SK-N-SH (cell line): Measurements from ENCODE around the gene RDX. TPM values are rescaled to one million over a fixed set of nuclear protein-coding genes. Genes with fewer than 3 reads are reported as not detected.
"Not testable (repeated sequence)": the region's sequence is repeated elsewhere in the genome, so short reads cannot be mapped to it uniquely, and the experiment has no call there.

Experiments
- CTCF ChIA-PET: fragments of 300-600, 350-600 bp; formaldehyde crosslinking; extraction: SDS; loops from one replicate; lab custom pipeline; 2021; lab: Yijun Ruan, JAX
- POLR2A ChIA-PET: fragments of 350-600 bp; sonication (Branson Sonifier 250); formaldehyde crosslinking; extraction: SDS; loops from one replicate; lab custom pipeline; 2020; ENCODE audit warnings: antibody characterized with exemption, inconsistent platforms; lab: Yijun Ruan, JAX
- DNase-seq: peaks from one replicate; pipeline ENCODE4 v3.0.0; 2012
- H2AFZ ChIP-seq: fragments of 200-600 bp; sonication (generic); 2 replicates; pipeline ENCODE4 v1.8.1; 2016; ENCODE audit warnings: antibody characterized with exemption, mild to moderate bottlenecking, low read depth
- H3F3A ChIP-seq: fragments of 200-600 bp; sonication (generic); replicated peaks from 2 replicates; pipeline ENCODE3; 2016; ENCODE audit warnings: antibody characterized with exemption, mild to moderate bottlenecking; ENCODE audit not compliant: insufficient read depth
- H3K27ac ChIP-seq, 2 experiments: fragments of 200-500 bp in 1 of 2; fragments of 200-600 bp in 1 of 2; sonication (Bioruptor generic) in 1 of 2; sonication (generic), shearing (Covaris generic) in 1 of 2; 2 replicates each; pipeline versions ENCODE4 v1.5.1 to v1.6.1; 2014 to 2016; ENCODE audit warnings: low read depth in 2 of 2, inconsistent platforms in 1 of 2, low read length in 1 of 2, mild to moderate bottlenecking in 1 of 2, mixed read lengths in 1 of 2
- H3K27me3 ChIP-seq: fragments of 200-600 bp; sonication (generic), shearing (Covaris generic); 2 replicates; pipeline ENCODE4 v1.6.1; 2016; ENCODE audit warnings: mixed run types; ENCODE audit not compliant: insufficient read depth
- H3K36me3 ChIP-seq, 2 experiments: fragments of 200-500 bp in 1 of 2; fragments of 200-600 bp in 1 of 2; sonication (Bioruptor generic) in 1 of 2; sonication (generic) in 1 of 2; replicated peaks in 1 of 2; 2 replicates each; pipeline versions ENCODE3 to v1.5.1; 2014 to 2016; ENCODE audit warnings: low read length in 1 of 2, mild to moderate bottlenecking in 1 of 2; ENCODE audit not compliant: insufficient read depth in 2 of 2, control insufficient read depth in 1 of 2
- H3K4me1 ChIP-seq, 2 experiments: fragments of 200-500 bp in 1 of 2; fragments of 200-600 bp in 1 of 2; sonication (Bioruptor generic) in 1 of 2; sonication (generic), shearing (Covaris generic) in 1 of 2; 2 replicates each; pipeline versions ENCODE4 v1.5.1 to v1.6.1; 2014 to 2016; ENCODE audit warnings: low read depth in 1 of 2, low read length in 1 of 2, mixed run types in 1 of 2; ENCODE audit not compliant: insufficient read depth in 2 of 2, control insufficient read depth in 1 of 2
- H3K4me2 ChIP-seq: fragments of 200-600 bp; sonication (generic), shearing (Covaris generic); 2 replicates; pipeline ENCODE4 v1.6.1; 2017; ENCODE audit warnings: mixed run types
- H3K4me3 ChIP-seq, 2 experiments: fragments of 200-500 bp in 1 of 2; fragments of 200-600 bp in 1 of 2; sonication (Bioruptor generic) in 1 of 2; sonication (generic), shearing (Covaris generic) in 1 of 2; 2 replicates each; pipeline versions ENCODE4 v1.5.1 to v1.8.1; 2014 to 2016; ENCODE audit warnings: low read depth in 2 of 2, inconsistent platforms in 1 of 2, low read length in 1 of 2, mild to moderate bottlenecking in 1 of 2, mixed read lengths in 1 of 2, moderate library complexity in 1 of 2
- H3K79me2 ChIP-seq: fragments of 200-600 bp; sonication (generic); 2 replicates; pipeline ENCODE4 v1.8.1; 2017; ENCODE audit warnings: mild to moderate bottlenecking; ENCODE audit not compliant: insufficient read depth
- H3K9ac ChIP-seq: fragments of 200-600 bp; sonication (generic); 2 replicates; pipeline ENCODE4 v1.6.1; 2017; ENCODE audit warnings: mixed run types
- H3K9me2 ChIP-seq: fragments of 200-600 bp; sonication (generic); 2 replicates; pipeline ENCODE4 v1.6.1; 2017; ENCODE audit warnings: mixed run types
- H3K9me3 ChIP-seq: fragments of 200-600 bp; sonication (generic); 2 replicates; pipeline ENCODE4 v1.6.1; 2017; ENCODE audit warnings: mixed run types, mild to moderate bottlenecking, moderate library complexity
- H4K20me1 ChIP-seq: fragments of 200-600 bp; sonication (generic); 2 replicates; pipeline ENCODE4 v1.6.1; 2017; ENCODE audit warnings: mild to moderate bottlenecking, mixed run types; ENCODE audit not compliant: insufficient read depth
- EZH2phosphoT487 ChIP-seq: fragments of 200-600 bp; sonication (generic); IDR thresholded peaks from 2 replicates; pipeline ENCODE4 v1.6.1; 2017; ENCODE audit warnings: low read depth, mixed run types, mild to moderate bottlenecking, antibody characterized with exemption, moderate library complexity, borderline replicate concordance
- GABPA ChIP-seq: IDR thresholded peaks from 2 replicates; pipeline ENCODE4 v1.4.0; 2012; ENCODE audit warnings: low read depth, mild to moderate bottlenecking
- GATA2 ChIP-seq: sonication (generic); formaldehyde crosslinking; IDR thresholded peaks from 2 replicates; pipeline ENCODE4 v1.5.0; 2020; ENCODE audit warnings: mild to moderate bottlenecking, missing genetic modification reagents
- JUND ChIP-seq: IDR thresholded peaks from 2 replicates; pipeline ENCODE4 v1.4.0; 2012
- MXI1 ChIP-seq: IDR thresholded peaks from 2 replicates; pipeline ENCODE4 v1.6.1; 2012; ENCODE audit warnings: mild to moderate bottlenecking, low read depth, low read length, improper control_type of control experiment
- NFIC ChIP-seq: IDR thresholded peaks from 2 replicates; pipeline ENCODE4 v1.4.0; 2012; ENCODE audit warnings: borderline replicate concordance
- NRF1 ChIP-seq: IDR thresholded peaks from 2 replicates; pipeline ENCODE4 v1.6.1; 2012; ENCODE audit warnings: low read depth, mild to moderate bottlenecking, low read length
- REST ChIP-seq: IDR thresholded peaks from 2 replicates; pipeline ENCODE4 v1.6.1; 2012; ENCODE audit warnings: mild to moderate bottlenecking, low read depth, low read length, moderate library complexity
- RXRA ChIP-seq: IDR thresholded peaks from 2 replicates; pipeline ENCODE4 v1.4.0; 2012; ENCODE audit warnings: low read depth, mild to moderate bottlenecking, borderline replicate concordance
- SMC3 ChIP-seq: IDR thresholded peaks from 2 replicates; pipeline ENCODE4 v1.6.1; 2012; ENCODE audit warnings: low read depth, low read length, improper control_type of control experiment
- TCF12 ChIP-seq: IDR thresholded peaks from 2 replicates; pipeline ENCODE4 v1.4.0; 2012
- TEAD4 ChIP-seq: IDR thresholded peaks from 2 replicates; pipeline ENCODE4 v1.4.0; 2012; ENCODE audit warnings: mild to moderate bottlenecking, borderline replicate concordance; ENCODE audit not compliant: insufficient read depth
- YY1 ChIP-seq: IDR thresholded peaks from 2 replicates; pipeline ENCODE4 v1.4.0; 2012; ENCODE audit warnings: low read depth, mild to moderate bottlenecking
- WGBS: methylation state at CpG from one replicate; pipeline ENCODE4 v1.1.6; 2017; ENCODE audit warnings: low lambda C conversion rate; 5-methylcytosine and 5-hydroxymethylcytosine counted together
- polyA plus RNA-seq, 3 experiments: library from polyadenylated mRNA; depleted of rRNA; stranded (reverse); fragments of >200 nt; gene quantifications; 2 replicates each; pipeline ENCODE4 v1.2.3, GENCODE V29; 2012
- TF ChIP-seq, protein P1 (sequence below): fragments of 200-600 bp; sonication (generic); IDR thresholded peaks from 2 replicates; pipeline ENCODE4 v1.6.1; 2017; ENCODE audit warnings: antibody characterized with exemption, mild to moderate bottlenecking, moderate library complexity
- TF ChIP-seq, protein P2 (sequence below): fragments of 150-350 bp; IDR thresholded peaks from 2 replicates; pipeline ENCODE4 v1.6.1; 2016; ENCODE audit warnings: mild to moderate bottlenecking, low read depth, low read length

RDX gene
- polyA plus RNA-seq, 1 of the 3 experiments (the other 2 are of a cell fraction): 29.4 TPM

- Histone ChIP-seq H3K36me3 (peaks cover 0 to 14% of the 10 kb centered on the region in 2 experiments), H3K9me3 (no peaks in the 10 kb centered on the region), H3K4me1 (no peaks in the 10 kb centered on the region), H3K4me2 (no peak overlapping the region), H3K4me3 (no peak overlapping the region), H3K9ac (no peak overlapping the region), H3K27me3 (no peaks in the 10 kb centered on the region), H3K27ac (no peak overlapping the region), H2AFZ (no peak overlapping the region), H3F3A (no peaks in the 10 kb centered on the region), H3K79me2 (no peaks in the 10 kb centered on the region), H3K9me2 (no peaks in the 10 kb centered on the region), H4K20me1 (no peaks in the 10 kb centered on the region)
- CTCF ChIA-PET: interaction anchor here (1.9 kb wide), 1 partner anchor 160 kb away, joined by 6 read pairs; no protein-coding TSS in a partner anchor
- 95% methylated on average over 12 of the region's 12 CpGs for WGBS
- no peak for DNase-seq
- TF ChIP-seq NFIC (no peak), TCF12 (no peak), JUND (no peak), RXRA (no peak), MXI1 (no peak), YY1 (no peak), EZH2phosphoT487 (no peak), SMC3 (no peak), NRF1 (no peak), GATA2 (CRISPR knock-in tag) (no peak), REST (no peak), TEAD4 (no peak), GABPA (no peak)
- TF ChIP-seq, protein P1, sequence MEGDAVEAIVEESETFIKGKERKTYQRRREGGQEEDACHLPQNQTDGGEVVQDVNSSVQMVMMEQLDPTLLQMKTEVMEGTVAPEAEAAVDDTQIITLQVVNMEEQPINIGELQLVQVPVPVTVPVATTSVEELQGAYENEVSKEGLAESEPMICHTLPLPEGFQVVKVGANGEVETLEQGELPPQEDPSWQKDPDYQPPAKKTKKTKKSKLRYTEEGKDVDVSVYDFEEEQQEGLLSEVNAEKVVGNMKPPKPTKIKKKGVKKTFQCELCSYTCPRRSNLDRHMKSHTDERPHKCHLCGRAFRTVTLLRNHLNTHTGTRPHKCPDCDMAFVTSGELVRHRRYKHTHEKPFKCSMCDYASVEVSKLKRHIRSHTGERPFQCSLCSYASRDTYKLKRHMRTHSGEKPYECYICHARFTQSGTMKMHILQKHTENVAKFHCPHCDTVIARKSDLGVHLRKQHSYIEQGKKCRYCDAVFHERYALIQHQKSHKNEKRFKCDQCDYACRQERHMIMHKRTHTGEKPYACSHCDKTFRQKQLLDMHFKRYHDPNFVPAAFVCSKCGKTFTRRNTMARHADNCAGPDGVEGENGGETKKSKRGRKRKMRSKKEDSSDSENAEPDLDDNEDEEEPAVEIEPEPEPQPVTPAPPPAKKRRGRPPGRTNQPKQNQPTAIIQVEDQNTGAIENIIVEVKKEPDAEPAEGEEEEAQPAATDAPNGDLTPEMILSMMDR: no peak
- TF ChIP-seq, protein P2, sequence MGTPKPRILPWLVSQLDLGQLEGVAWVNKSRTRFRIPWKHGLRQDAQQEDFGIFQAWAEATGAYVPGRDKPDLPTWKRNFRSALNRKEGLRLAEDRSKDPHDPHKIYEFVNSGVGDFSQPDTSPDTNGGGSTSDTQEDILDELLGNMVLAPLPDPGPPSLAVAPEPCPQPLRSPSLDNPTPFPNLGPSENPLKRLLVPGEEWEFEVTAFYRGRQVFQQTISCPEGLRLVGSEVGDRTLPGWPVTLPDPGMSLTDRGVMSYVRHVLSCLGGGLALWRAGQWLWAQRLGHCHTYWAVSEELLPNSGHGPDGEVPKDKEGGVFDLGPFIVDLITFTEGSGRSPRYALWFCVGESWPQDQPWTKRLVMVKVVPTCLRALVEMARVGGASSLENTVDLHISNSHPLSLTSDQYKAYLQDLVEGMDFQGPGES: no peak
- POLR2A ChIA-PET: no interaction called here
Observed at GRCh38 chr11:110217223-110217877, 79.1 kb downstream of the RDX start.

- CTCF ChIA-PET: interaction anchor here (1.0 kb wide), 1 partner anchor 220 kb away, joined by 3 read pairs; the partner anchor contains the start of gene FDX1
- POLR2A ChIA-PET: not testable (repeated sequence)
- WGBS: no CpG with 5 or more reads among the region's 14 CpGs
Observed at GRCh38 chr11:110209313-110209694, 87.1 kb downstream of the RDX start.

DNA sequence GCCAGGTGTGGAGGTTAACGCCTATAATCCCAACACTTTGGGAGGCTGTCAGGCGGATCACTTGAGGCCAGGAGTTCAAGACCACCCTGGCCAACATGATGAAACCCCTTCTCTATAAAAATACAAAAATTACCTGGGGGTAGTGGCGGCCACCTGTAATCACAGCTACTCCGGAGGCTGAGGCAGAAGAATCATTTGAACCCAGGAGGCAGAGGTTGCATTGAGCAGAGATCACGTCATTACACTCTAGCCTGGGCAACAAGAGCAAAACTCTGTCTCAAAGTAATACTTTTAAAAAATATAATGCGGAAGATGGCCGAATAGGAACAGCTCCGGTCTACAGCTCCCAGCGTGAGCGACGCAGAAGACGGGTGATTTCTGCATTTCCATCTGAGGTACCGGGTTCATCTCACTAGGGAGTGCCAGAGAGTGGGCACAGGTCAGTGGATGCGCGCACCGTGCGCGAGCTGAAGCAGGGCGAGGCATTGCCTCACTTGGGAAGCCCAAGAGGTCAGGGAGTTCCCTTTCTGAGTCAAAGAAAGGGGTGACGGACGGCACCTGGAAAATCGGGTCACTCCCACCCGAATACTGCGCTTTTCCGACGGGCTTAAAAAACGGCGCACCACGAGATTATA lies 87.6 kb downstream of the RDX start:
- H3K79me2 ChIP-seq, H3K27me3 ChIP-seq, H3K9ac ChIP-seq, DNase-seq, H2AFZ ChIP-seq, POLR2A ChIA-PET, H3K4me2 ChIP-seq, H3K9me2 ChIP-seq, H3K9me3 ChIP-seq, H3K27ac ChIP-seq, H3K36me3 ChIP-seq, H4K20me1 ChIP-seq, H3K4me1 ChIP-seq, H3F3A ChIP-seq: not testable (repeated sequence)
- H3K4me3 ChIP-seq: peak overlapping the region; percentile 23 to 39; a peak in 3 of 4 replicates
- CTCF ChIA-PET: interaction anchor here (1.0 to 1.1 kb wide), 2 partner anchors 15 to 221 kb away, joined by 3 read pairs; partner anchors contain the start of gene FDX1
- 77% methylated on average over 22 of the region's 29 CpGs for WGBS

More at GRCh38 chr11:110209313-110209694, 87.1 kb downstream of the RDX start:
- not testable (repeated sequence) for H3K4me1 ChIP-seq, H3K27ac ChIP-seq, H3K4me2 ChIP-seq, H3K9ac ChIP-seq, H4K20me1 ChIP-seq, DNase-seq, H3K36me3 ChIP-seq, H3K9me2 ChIP-seq, H2AFZ ChIP-seq, H3F3A ChIP-seq, H3K27me3 ChIP-seq, H3K79me2 ChIP-seq, H3K9me3 ChIP-seq
- H3K4me3 ChIP-seq: peak overlapping the region; percentile 23 to 39; a peak in 2 of 4 replicates
